Ishikawa (cell line): Measurements from ENCODE around the gene HS3ST5.

ENCODE experiments used
- CEBPB ChIP-seq: IDR thresholded peaks from 2 replicates; pipeline ENCODE4 v1.6.1; 2012
- CREB1 ChIP-seq: IDR thresholded peaks from 2 replicates; pipeline ENCODE4 v1.6.1; 2012; ENCODE audit warnings: low read depth
- EP300 ChIP-seq: IDR thresholded peaks from 2 replicates; pipeline ENCODE4 v1.6.1; 2012; ENCODE audit warnings: borderline replicate concordance
- RAD21 ChIP-seq: IDR thresholded peaks from 2 replicates; pipeline ENCODE4 v1.6.1; 2012; ENCODE audit warnings: low read depth
- TAF1 ChIP-seq: IDR thresholded peaks from 2 replicates; pipeline ENCODE4 v1.6.1; 2012; ENCODE audit warnings: low read depth, mild to moderate bottlenecking
- TF ChIP-seq, protein P1 (sequence below): IDR thresholded peaks from 2 replicates; pipeline ENCODE4 v1.6.1; 2012; ENCODE audit warnings: low read depth, mild to moderate bottlenecking

DNA sequence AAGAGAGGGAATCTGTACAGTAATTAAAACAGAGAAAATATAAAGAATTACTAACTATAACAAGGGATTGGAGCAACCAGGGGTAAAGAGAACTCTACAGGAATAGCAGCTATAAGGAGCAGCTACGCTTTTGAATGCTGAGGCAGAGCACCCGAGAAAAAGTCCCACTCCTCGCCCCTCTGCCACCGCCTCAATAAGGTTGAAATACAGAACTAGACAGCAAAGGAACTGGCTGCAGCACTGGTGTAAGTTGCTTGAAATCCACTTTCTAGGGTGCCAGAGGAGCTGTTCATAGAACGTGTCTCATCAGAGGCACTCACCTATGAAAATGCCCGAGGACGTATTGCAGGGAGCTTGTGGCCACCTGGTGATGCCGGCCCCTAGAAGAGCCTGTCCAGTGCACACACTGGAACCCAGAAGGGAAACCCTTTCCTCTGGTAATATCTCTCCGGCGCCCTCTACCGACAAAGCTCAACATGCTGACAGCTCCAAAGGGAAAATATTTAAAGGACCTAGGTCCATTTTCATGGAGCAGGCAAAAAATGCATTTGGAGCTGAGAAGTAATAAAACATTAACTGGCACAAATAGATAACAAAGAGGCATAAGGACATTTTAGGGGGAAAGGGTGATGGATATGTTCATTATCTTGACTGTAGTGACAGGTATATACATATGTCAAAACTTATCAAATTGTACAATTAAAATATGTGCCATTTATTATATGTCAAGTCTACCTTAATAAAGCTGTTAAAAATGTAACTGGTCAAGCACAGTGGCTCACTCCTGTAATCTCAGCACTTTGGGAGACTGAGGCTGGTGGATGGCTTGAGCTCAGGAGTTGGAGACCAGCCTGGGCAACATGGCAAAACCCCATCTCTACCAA, 234.5 kb downstream of the HS3ST5 start:
- no peak for TF ChIP-seq CREB1
- TF ChIP-seq EP300 = no peak
- TF ChIP-seq, protein P1, sequence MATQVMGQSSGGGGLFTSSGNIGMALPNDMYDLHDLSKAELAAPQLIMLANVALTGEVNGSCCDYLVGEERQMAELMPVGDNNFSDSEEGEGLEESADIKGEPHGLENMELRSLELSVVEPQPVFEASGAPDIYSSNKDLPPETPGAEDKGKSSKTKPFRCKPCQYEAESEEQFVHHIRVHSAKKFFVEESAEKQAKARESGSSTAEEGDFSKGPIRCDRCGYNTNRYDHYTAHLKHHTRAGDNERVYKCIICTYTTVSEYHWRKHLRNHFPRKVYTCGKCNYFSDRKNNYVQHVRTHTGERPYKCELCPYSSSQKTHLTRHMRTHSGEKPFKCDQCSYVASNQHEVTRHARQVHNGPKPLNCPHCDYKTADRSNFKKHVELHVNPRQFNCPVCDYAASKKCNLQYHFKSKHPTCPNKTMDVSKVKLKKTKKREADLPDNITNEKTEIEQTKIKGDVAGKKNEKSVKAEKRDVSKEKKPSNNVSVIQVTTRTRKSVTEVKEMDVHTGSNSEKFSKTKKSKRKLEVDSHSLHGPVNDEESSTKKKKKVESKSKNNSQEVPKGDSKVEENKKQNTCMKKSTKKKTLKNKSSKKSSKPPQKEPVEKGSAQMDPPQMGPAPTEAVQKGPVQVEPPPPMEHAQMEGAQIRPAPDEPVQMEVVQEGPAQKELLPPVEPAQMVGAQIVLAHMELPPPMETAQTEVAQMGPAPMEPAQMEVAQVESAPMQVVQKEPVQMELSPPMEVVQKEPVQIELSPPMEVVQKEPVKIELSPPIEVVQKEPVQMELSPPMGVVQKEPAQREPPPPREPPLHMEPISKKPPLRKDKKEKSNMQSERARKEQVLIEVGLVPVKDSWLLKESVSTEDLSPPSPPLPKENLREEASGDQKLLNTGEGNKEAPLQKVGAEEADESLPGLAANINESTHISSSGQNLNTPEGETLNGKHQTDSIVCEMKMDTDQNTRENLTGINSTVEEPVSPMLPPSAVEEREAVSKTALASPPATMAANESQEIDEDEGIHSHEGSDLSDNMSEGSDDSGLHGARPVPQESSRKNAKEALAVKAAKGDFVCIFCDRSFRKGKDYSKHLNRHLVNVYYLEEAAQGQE = no peak
- peak; percentile 77 for TF ChIP-seq RAD21
- no peak for TF ChIP-seq TAF1
- TF ChIP-seq CEBPB = no peak
